COLO829 (cell line): Measurements from ENCODE around the gene PCNP.
"Not testable (repeated sequence)": the region's sequence is repeated elsewhere in the genome, so short reads cannot be mapped to it uniquely, and the experiment has no call there.

ENCODE experiments used
- DNase-seq: peaks from one replicate; pipeline ENCODE4 v3.0.0; 2012; ENCODE audit warnings: low spot score

Gene PCNP

DNA sequence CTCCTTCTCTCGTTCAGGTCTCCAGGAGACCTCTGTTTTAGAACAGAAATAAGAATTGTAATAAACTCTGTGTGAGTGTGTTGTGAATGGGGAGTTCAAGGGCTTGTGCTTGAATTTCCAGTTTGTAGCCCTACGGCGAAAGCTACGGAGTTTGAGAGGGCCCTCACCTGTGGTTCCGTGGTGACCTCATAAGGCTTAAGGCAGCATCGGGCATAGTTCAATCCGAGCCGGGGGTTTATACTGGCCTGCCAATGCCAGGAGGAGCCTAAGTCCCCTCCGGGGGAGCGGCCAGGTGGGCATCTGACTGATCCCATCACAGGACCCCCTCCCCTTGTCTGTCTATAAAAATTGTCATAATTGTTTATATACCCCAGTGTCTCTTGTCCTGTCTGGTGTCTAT, 59.2 kb downstream of the PCNP start:
- DNase-seq = no peak

- no peak for DNase-seq
Measured at GRCh38 chr3:101634591-101635196, 60.7 kb downstream of the PCNP start.

DNA sequence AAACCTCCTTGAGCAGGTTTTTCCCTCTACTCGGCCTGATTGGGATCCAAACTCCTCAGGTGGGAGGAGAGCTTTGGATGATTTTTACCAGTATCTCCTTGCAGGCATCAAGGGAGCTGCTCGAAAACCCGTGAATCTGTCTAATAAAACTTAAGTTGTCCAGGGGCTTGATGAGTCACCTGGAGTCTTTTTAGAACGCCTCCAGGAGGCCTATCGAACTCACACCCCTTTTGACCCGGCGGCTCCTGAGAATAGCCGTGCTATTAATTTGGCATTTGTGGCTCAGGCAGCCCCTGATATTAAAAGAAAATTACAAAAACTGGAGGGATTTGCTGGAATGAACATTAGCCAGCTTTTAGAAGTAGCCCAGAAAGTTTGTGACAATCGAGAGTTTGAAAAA, 61.4 kb downstream of the PCNP start:
- no peak for DNase-seq

GRCh38 chr3:101635954-101636798, 62.2 kb downstream of the PCNP start:
- DNase-seq = peak; percentile 57

- DNase-seq = no peak
Measured at GRCh38 chr3:101637451-101637850, 63.5 kb downstream of the PCNP start.

DNA sequence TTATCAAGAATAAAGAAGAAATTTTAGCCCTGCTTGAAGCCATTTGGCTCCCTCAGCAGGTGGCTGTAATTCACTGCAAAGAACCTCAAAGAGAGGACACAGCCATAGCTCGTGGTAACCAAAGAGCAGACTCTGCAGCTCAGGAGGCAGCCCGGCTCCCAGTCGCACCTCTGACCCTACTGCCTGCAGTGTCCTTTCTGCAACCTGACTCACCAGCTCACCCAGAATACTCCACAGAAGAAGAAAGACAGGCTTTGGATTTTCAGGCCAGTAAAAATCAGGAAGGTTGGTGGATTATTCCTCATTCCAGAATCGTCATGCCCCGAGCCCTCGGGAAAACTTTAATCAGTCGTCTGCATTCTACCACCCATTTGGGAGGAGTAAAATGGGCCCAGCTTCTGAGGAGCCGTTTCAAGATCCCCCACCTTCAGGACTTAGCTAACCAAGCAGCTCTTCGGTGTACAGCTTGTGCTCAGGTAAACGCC, 64.3 kb downstream of the PCNP start:
- DNase-seq = no peak

DNA sequence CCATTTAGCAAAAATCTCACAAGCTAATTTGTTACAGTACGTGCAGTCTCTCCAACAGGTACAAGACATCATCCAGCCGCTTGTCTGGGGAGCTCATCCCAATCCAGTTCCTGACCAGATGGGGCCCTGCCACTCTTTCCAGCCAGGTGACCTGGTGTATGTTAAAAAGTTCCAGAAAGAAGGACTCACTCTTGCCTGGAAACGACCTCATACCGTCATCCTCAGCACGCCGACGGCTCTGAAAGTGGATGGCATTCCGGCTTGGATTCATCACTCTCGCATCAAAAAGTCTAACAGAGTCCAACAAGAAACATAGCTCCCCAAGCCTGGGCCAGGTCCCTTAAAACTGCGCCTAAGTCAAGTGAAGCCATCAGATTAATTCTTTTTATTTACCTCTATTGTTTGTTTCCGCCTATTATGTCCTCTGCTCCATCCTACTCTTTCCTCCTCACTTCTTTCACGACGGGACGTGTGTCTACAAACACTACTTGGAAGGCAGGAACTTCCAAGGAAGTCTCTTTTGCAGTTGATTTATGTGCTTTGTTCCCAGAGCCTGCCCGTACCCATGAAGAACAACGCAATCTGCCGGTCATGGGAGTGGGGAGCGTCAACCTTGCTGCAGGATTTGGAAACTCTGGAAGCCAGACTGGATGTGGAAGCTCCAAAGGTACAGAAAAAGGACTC, 65.4 kb downstream of the PCNP start:
- DNase-seq = no peak

DNA sequence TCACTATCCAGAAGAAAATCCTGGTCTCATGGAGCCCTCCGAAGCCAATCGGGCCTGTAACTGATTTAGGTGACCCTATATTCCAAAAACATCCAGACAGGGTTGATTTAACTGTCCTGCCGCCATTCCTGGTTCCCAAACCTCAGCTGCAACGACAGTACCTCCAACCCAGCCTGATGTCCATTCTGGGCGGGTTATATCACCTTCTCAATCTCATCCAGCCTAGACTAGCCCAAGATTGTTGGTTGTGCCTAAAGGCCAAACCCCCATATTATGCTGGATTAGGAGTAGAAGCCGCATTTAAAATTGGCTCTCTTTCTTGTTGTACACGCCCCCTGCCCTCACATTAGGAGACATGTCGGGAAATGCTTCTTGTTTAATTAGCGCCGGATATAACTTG, 66.3 kb downstream of the PCNP start:
- no peak for DNase-seq

DNA sequence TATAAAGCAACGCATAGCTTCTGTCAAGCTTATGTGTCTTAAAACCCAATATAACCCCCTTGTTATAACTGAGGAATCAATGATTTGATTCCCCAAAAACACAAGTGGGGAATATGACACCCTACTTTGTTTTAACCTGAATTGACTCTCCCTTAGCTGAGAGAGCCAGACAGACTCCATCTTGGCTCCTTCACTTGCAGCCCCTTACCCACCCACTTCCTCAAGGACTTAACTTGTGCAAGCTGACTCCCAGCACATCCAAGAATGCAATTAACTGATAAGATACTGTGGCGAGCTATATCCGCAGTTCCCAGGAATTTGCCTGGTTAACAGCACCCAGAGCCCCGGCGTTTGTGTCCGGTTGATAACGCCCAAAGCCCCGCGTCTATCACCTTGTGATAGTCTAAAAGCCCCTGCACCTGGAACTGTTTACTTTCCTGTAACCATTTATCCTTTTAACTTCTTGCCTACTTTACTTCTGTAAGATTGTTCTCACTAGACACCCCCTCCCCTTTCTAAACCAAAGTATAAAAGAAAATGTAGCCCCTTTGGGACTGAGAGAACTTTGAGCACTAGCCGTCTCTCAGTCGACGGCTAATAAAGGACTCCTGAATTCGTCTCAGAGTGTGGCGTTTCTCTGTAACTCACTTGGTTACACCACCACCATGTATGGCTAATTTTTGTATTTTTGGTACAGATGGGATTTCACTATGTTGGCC, 67.6 kb downstream of the PCNP start:
- DNase-seq = not testable (repeated sequence)

DNA sequence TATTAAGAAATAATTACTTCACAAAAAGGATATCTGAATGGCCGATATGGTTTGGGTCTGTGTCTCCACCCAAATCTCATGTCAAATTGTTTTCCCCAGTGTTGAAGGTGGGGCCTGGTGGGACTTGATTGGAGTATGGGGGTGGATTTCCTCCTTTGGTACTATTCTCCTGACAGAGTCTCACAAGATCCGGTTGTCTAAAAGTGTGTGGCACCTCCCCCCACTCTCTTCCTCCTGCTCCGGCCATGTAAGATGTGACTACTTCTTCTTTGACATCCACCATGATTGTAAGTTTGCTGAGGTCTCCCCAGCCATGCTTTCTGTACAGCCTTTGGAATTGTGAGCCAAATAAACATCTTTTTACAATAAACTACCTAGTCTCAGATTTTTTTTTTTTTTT, 68.5 kb downstream of the PCNP start:
- DNase-seq = no peak

DNA sequence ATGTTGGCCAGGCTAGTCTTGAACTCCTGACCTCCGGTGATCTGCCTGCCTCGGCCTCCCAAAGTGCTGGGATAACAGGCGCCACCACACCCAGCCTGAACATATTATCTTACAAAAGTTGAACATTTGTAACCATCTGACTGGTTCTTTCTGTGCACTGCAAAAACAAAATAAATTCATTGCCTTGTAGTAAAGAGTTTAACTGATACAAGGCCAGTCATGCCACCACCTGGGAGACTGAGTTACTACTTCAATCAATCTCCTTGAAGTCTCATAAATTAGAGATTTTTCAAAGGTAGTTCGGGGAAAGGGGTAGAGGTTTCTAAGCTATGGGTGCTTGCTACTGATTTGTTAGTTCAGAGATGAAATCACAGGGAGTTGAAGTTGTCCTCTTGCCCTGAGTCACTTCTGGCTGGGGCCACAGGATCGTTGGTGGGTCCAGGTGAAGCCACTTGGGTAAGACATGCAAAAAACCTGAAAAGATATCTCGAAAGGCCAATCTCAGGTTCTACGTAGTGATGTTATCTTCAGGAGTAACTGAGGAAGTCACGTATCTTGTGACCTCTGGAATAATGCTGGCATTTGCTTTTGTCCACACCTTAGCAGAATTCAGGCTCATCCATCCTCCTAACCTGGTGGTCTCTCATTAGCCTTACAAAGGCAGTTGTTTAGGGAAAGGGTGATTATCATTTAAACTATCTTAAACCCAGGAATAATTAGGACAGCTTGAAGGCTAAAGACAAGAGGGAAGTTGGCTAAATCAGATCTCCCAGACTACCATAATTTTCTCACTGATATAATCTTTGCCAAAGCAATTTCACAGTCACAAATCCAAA, 69.2 kb downstream of the PCNP start:
- DNase-seq = no peak
